ENCODE results near the gene PRICKLE4. TPM values are rescaled to one million over a fixed set of nuclear protein-coding genes. Genes with fewer than 3 reads are reported as not detected.

Gene PRICKLE4
- total and polyA plus RNA-seq, 2 donors, result 3.1 to 3.7 TPM

Small RNA genes lying within 50 kb of the gene (small RNA-seq; reads per million reads assigned to genes)
- not detected for gene AL365205.2
- gene AL365205.3, result not detected
- not detected for gene RF00393

Other genes with a start within 250 kb of the PRICKLE4 start
- gene FOXP4, start 234.4 kb upstream of the PRICKLE4 start, total RNA-seq, result 1.6 TPM
- gene FOXP4, start 234.4 kb upstream of the PRICKLE4 start, polyA plus RNA-seq, result 18.0 TPM
- 32.6 TPM for gene MDFI, start 142.3 kb upstream of the PRICKLE4 start, total RNA-seq
- 20.6 TPM for gene MDFI, start 142.3 kb upstream of the PRICKLE4 start, polyA plus RNA-seq
- gene TFEB, start 45.2 kb upstream of the PRICKLE4 start, total RNA-seq, result 4.3 TPM
- 25.4 TPM for gene TFEB, start 45.2 kb upstream of the PRICKLE4 start, polyA plus RNA-seq
- gene PGC, start 33.4 kb upstream of the PRICKLE4 start, total RNA-seq, result not detected
- gene PGC, start 33.4 kb upstream of the PRICKLE4 start, polyA plus RNA-seq, result not detected
- gene FRS3, start 882 bp upstream of the PRICKLE4 start, total RNA-seq, result 1.9 TPM
- gene FRS3, start 882 bp upstream of the PRICKLE4 start, polyA plus RNA-seq, result 7.4 TPM
- gene TOMM6, start 6.9 kb downstream of the PRICKLE4 start, total RNA-seq, result 34.4 TPM
- 181 TPM for gene TOMM6, start 6.9 kb downstream of the PRICKLE4 start, polyA plus RNA-seq
- 4.9 TPM for gene USP49, start 114.6 kb downstream of the PRICKLE4 start, total RNA-seq
- 2.3 TPM for gene USP49, start 114.6 kb downstream of the PRICKLE4 start, polyA plus RNA-seq
- gene MED20, start 140.4 kb downstream of the PRICKLE4 start, total RNA-seq, result 22.5 TPM
- 15.6 TPM for gene MED20, start 140.4 kb downstream of the PRICKLE4 start, polyA plus RNA-seq
- 8.7 TPM for gene BYSL, start 140.7 kb downstream of the PRICKLE4 start, total RNA-seq
- 15.4 TPM for gene BYSL, start 140.7 kb downstream of the PRICKLE4 start, polyA plus RNA-seq
- gene CCND3, start 161.0 kb downstream of the PRICKLE4 start, total RNA-seq, result 18.1 TPM
- 98.9 TPM for gene CCND3, start 161.0 kb downstream of the PRICKLE4 start, polyA plus RNA-seq